IMR-90 (cell line): ENCODE measurements around the gene COL1A1. TPM values are rescaled to one million over a fixed set of nuclear protein-coding genes. Genes with fewer than 3 reads are reported as not detected.
A peak's percentile ranks its signal among the peaks of the same experiment; 100 is the strongest.

Experiments
- ATAC-seq: fragments of 200-7000 bp; cut with Tn5 transposase; 2 replicates; pipeline ENCODE4 v1.9.1; 2020; ENCODE audit warnings: low read depth, mild to moderate bottlenecking, moderate library complexity
- BruUV-seq: library from RNA; stranded (reverse); fragments of 400-500 nt; replicated peaks from 2 replicates; lab custom pipeline; 2021; lab: Mats Ljungman, UMichigan
- CTCF ChIA-PET: fragments of 300-600 bp; formaldehyde crosslinking; extraction: SDS; loops from one replicate; lab custom pipeline; 2021; ENCODE audit warnings: antibody characterized with exemption; lab: Yijun Ruan, JAX
- POLR2A ChIA-PET: fragments of 300-600 bp; sonication (Branson Sonifier 250); formaldehyde crosslinking; loops from one replicate; lab custom pipeline; 2022; ENCODE audit warnings: antibody characterized with exemption; ENCODE audit not compliant: unreplicated experiment; lab: Charles Lee
- DNase-seq: peaks from one replicate; pipeline ENCODE4 v3.0.0; 2013
- H2AFZ ChIP-seq: replicated peaks from 2 replicates; pipeline ENCODE3; 2013; ENCODE audit warnings: low read length, mild to moderate bottlenecking; ENCODE audit not compliant: poor library complexity
- H2AK5ac ChIP-seq: 2 replicates; pipeline ENCODE4 v1.6.1; 2013; ENCODE audit warnings: low read depth, low read length, inconsistent platforms
- H2AK9ac ChIP-seq: replicated peaks from 2 replicates; pipeline ENCODE3; 2013; ENCODE audit warnings: mild to moderate bottlenecking, low read depth, low read length, moderate library complexity; ENCODE audit not compliant: poor library complexity
- H2BK120ac ChIP-seq: 2 replicates; pipeline ENCODE4 v1.6.1; 2013; ENCODE audit warnings: low read depth, low read length, inconsistent platforms
- H2BK15ac ChIP-seq: 3 replicates; pipeline ENCODE4 v1.6.1; 2013; ENCODE audit warnings: low read depth, low read length, inconsistent platforms
- H2BK20ac ChIP-seq: 2 replicates; pipeline ENCODE4 v1.6.1; 2013; ENCODE audit warnings: low read depth, mild to moderate bottlenecking, inconsistent platforms, low read length, moderate library complexity
- H2BK5ac ChIP-seq: 2 replicates; pipeline ENCODE4 v1.6.1; 2013; ENCODE audit warnings: mild to moderate bottlenecking, low read depth, low read length, inconsistent platforms; ENCODE audit not compliant: poor library complexity, severe bottlenecking
- H3K14ac ChIP-seq: replicated peaks from 2 replicates; pipeline ENCODE4 v1.6.1; 2013; ENCODE audit warnings: low read depth, low read length, inconsistent platforms
- H3K18ac ChIP-seq: 2 replicates; pipeline ENCODE4 v1.6.1; 2013; ENCODE audit warnings: low read depth, low read length, control low read depth
- H3K23ac ChIP-seq: 2 replicates; pipeline ENCODE4 v1.6.1; 2013; ENCODE audit warnings: low read depth, low read length, inconsistent platforms
- H3K27ac ChIP-seq: 2 replicates; pipeline ENCODE4 v1.5.1; 2013; ENCODE audit warnings: mild to moderate bottlenecking, control low read depth, low read length; ENCODE audit not compliant: insufficient read depth
- H3K27me3 ChIP-seq: 2 replicates; pipeline ENCODE4 v1.6.1; 2013; ENCODE audit warnings: low read length; ENCODE audit not compliant: control insufficient read depth, insufficient read depth
- H3K36me3 ChIP-seq: 2 replicates; pipeline ENCODE4 v1.6.1; 2013; ENCODE audit warnings: low read length, mixed read lengths; ENCODE audit not compliant: control insufficient read depth, insufficient read depth
- H3K4ac ChIP-seq: 2 replicates; pipeline ENCODE4 v1.6.1; 2013; ENCODE audit warnings: low read depth, low read length, inconsistent platforms
- H3K4me1 ChIP-seq: 2 replicates; pipeline ENCODE4 v1.6.1; 2013; ENCODE audit warnings: low read length, mixed read lengths; ENCODE audit not compliant: control insufficient read depth, insufficient read depth
- H3K4me2 ChIP-seq: 2 replicates; pipeline ENCODE4 v1.6.1; 2013; ENCODE audit warnings: low read depth, mild to moderate bottlenecking, control low read depth, low read length, moderate library complexity
- H3K4me3 ChIP-seq: 2 replicates; pipeline ENCODE4 v1.5.1; 2013; ENCODE audit warnings: low read depth, mild to moderate bottlenecking, control low read depth, low read length, moderate library complexity; ENCODE audit not compliant: insufficient read depth
- H3K56ac ChIP-seq: 2 replicates; pipeline ENCODE4 v1.6.1; 2013; ENCODE audit warnings: low read length, inconsistent platforms; ENCODE audit not compliant: insufficient read depth; ENCODE audit errors: extremely low read depth
- H3K79me1 ChIP-seq, 2 experiments: 2 replicates each; pipeline ENCODE4 v1.6.1; 2013; ENCODE audit warnings: low read length in 2 of 2, inconsistent platforms in 1 of 2, low read depth in 1 of 2
- H3K9ac ChIP-seq: 2 replicates; pipeline ENCODE4 v1.6.1; 2013; ENCODE audit warnings: low read depth, low read length, control low read depth
- H3K9me1 ChIP-seq: 2 replicates; pipeline ENCODE4 v1.6.1; 2013; ENCODE audit warnings: low read length, inconsistent platforms; ENCODE audit not compliant: insufficient read depth
- H3K9me3 ChIP-seq: 2 replicates; pipeline ENCODE4 v1.6.1; 2013; ENCODE audit warnings: low read length; ENCODE audit not compliant: control insufficient read depth, insufficient read depth
- H4K20me1 ChIP-seq: 2 replicates; pipeline ENCODE4 v1.6.1; 2013; ENCODE audit warnings: low read length, inconsistent platforms; ENCODE audit not compliant: insufficient read depth
- H4K5ac ChIP-seq: 2 replicates; pipeline ENCODE4 v1.6.1; 2013; ENCODE audit warnings: mild to moderate bottlenecking, low read depth, low read length, control low read depth
- H4K8ac ChIP-seq, 2 experiments: 2 replicates each; pipeline ENCODE4 v1.6.1; 2013; ENCODE audit warnings: low read depth in 2 of 2, low read length in 2 of 2, control low read depth in 1 of 2, inconsistent platforms in 1 of 2
- H4K91ac ChIP-seq: 2 replicates; pipeline ENCODE4 v1.6.1; 2013; ENCODE audit warnings: low read depth, low read length, inconsistent platforms; ENCODE audit not compliant: insufficient read depth
- BHLHE40 ChIP-seq: fragments of 150-350 bp; IDR thresholded peaks from 2 replicates; pipeline ENCODE4 v1.6.1; 2016; ENCODE audit warnings: mild to moderate bottlenecking, low read depth, low read length
- MAZ ChIP-seq: IDR thresholded peaks from 2 replicates; pipeline ENCODE4 v1.6.1; 2012; ENCODE audit warnings: low read depth, mild to moderate bottlenecking, low read length, improper control_type of control experiment, moderate library complexity, borderline replicate concordance
- MXI1 ChIP-seq: IDR thresholded peaks from 2 replicates; pipeline ENCODE4 v1.6.1; 2012; ENCODE audit warnings: low read depth, mild to moderate bottlenecking, low read length, moderate library complexity, borderline replicate concordance
- RAD21 ChIP-seq: IDR thresholded peaks from 2 replicates; pipeline ENCODE4 v1.6.1; 2012; ENCODE audit warnings: low read length, improper control_type of control experiment
- WGBS, 2 experiments: methylation state at CpG; one replicate each; pipeline versions ENCODE4 v1.1.5 to v1.1.7; 2013; ENCODE audit warnings: missing lambda C conversion rate in 2 of 2; ENCODE audit not compliant: insufficient read length in 1 of 2; ENCODE audit errors: extremely low coverage in 2 of 2; 5-methylcytosine and 5-hydroxymethylcytosine counted together
- dilution Hi-C: fragments of 300-500 bp; cut with HindIII; formaldehyde crosslinking; loops from one replicate; pipeline ENCODE4 v1.14.3; 2018; ENCODE audit warnings: low sequenced_read_pairs; ENCODE audit not compliant: unreplicated experiment
- in situ Hi-C: fragments of 300-500 bp; cut with MboI; formaldehyde crosslinking; loops from 3 replicates; pipeline ENCODE4 v1.14.3; 2019; ENCODE audit warnings: low sequenced_read_pairs, inconsistent platforms, mixed read lengths
- intact Hi-C: fragments of 100-400 bp; cut with micrococcal nuclease; formaldehyde crosslinking; loops from 2 replicates; pipeline ENCODE4 v1.10.0; 2022
- polyA plus RNA-seq, 3 experiments: library from polyadenylated mRNA; depleted of rRNA; stranded (reverse); fragments of >200 nt; gene quantifications; 2 replicates each; pipeline ENCODE4 v1.2.3, GENCODE V29; 2012; ENCODE audit warnings: low replicate concordance in 1 of 3
- total RNA-seq: library from RNA; depleted of rRNA; stranded (reverse); fragments of >200 nt; gene quantifications from 2 replicates; pipeline ENCODE4 v1.2.3, GENCODE V29; 2012
- TF ChIP-seq, protein P1 (sequence below): conservative IDR thresholded peaks from 2 replicates; pipeline ENCODE4 v1.5.1; 2012; ENCODE audit warnings: mild to moderate bottlenecking, low read depth, low read length, improper control_type of control experiment

Gene COL1A1
- total and polyA plus RNA-seq, 2 of the 4 experiments (the other 2 are of a cell fraction) = 2,180 to 4,350 TPM

DNA sequence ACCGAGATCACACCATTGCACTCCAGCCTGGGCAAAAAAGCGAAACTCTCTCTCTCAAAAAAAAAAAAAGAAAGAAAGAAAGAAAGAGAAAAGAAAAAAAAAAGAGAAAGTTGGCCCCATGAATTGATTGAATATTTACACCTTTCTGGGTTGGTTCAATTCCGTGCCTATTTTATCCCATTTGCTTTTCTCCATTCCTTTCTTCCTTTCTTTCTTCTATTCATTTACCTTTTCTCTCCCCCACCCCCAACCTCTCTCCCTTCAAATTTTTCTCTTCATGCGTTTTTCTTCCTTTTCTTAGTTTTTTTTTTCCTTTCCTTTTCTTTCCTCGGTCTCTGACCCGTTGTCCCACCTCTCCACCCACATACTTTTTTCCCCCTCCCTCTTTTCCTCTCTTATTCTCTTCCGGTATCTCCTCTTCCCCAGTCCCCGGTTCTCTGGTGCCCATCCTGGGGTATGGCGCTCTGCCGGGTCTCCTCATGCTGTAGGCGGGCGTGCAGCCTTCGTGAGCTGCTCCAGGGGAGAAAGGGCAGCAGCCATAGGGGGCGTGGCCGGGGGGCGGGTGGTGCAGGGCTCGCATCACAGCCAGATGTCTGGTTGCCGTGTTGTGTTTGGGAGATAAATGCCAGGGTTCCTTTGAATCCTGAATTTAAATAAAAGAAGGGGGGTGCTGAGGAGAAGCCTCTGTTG, 5.3 kb upstream of the COL1A1 start:
- H4K91ac ChIP-seq = peak overlapping the region; percentile 99
- H3K79me1 ChIP-seq = peaks cover 21 to 79% of the 10 kb centered on the region in 2 experiments; a peak in 3 of 4 replicates
- ATAC-seq (0 out of 2 replicates have a peak, but pooled peaks have one; percentile 2), DNase-seq (peak; percentile 66)
- 100% methylated on average over 1 of the region's 18 CpGs; no CpG with 5 or more reads in 1 of the 2 experiments for WGBS, 2 experiments
- H3K4me3 ChIP-seq = peak overlapping the region; percentile 23
- ChIA-PET CTCF (no interaction called here), POLR2A (interaction anchor here (1.0 to 8.6 kb wide), 4 partner anchors 12 to 61 kb away, joined by 3 to 149 read pairs (median 4); no protein-coding TSS in a partner anchor)
- H3K4me1 ChIP-seq = peaks cover 72% of the 10 kb centered on the region
- peak overlapping the region; percentile 77 for H3K18ac ChIP-seq
- peak overlapping the region; percentile 71 for H4K5ac ChIP-seq
- peak overlapping the region; percentile 87 for H2AK9ac ChIP-seq
- H3K23ac ChIP-seq = peak overlapping the region; percentile 84; the same call in 1 of the 2 replicates
- H3K36me3 ChIP-seq = no peaks in the 10 kb centered on the region
- H2BK20ac ChIP-seq = peak overlapping the region; percentile 98
- peak overlapping the region; percentile 80 for H2AFZ ChIP-seq
- no peaks in the 10 kb centered on the region for H3K27me3 ChIP-seq
- no TSS peak for BruUV-seq
- H4K8ac ChIP-seq = peak overlapping the region; percentile 39 to 85; a peak in 2 of 4 replicates
- H4K20me1 ChIP-seq = no peaks in the 10 kb centered on the region; the same call in 1 of the 2 replicates
- H3K4ac ChIP-seq = peak overlapping the region; percentile 99
- H2BK15ac ChIP-seq = peak overlapping the region; percentile 99; the same call in 2 of the 3 replicates
- H3K14ac ChIP-seq = peak overlapping the region; percentile 93
- peak overlapping the region; percentile 100; the same call in 1 of the 2 replicates for H2AK5ac ChIP-seq
- H3K9ac ChIP-seq = peak overlapping the region; percentile 70
- peak overlapping the region; percentile 91 for H2BK5ac ChIP-seq
- in situ Hi-C loops (no loop called here), intact Hi-C loops (no loop called here), dilution Hi-C loops (no loop called here)
- H3K4me2 ChIP-seq = peak overlapping the region; percentile 75
- peak; percentile 57; the same call in 1 of the 2 replicates for TF ChIP-seq MXI1
- TF ChIP-seq BHLHE40 = no peak
- TF ChIP-seq RAD21 = no peak
- peak; percentile 62; the same call in 1 of the 2 replicates for TF ChIP-seq MAZ
- TF ChIP-seq, protein P1, sequence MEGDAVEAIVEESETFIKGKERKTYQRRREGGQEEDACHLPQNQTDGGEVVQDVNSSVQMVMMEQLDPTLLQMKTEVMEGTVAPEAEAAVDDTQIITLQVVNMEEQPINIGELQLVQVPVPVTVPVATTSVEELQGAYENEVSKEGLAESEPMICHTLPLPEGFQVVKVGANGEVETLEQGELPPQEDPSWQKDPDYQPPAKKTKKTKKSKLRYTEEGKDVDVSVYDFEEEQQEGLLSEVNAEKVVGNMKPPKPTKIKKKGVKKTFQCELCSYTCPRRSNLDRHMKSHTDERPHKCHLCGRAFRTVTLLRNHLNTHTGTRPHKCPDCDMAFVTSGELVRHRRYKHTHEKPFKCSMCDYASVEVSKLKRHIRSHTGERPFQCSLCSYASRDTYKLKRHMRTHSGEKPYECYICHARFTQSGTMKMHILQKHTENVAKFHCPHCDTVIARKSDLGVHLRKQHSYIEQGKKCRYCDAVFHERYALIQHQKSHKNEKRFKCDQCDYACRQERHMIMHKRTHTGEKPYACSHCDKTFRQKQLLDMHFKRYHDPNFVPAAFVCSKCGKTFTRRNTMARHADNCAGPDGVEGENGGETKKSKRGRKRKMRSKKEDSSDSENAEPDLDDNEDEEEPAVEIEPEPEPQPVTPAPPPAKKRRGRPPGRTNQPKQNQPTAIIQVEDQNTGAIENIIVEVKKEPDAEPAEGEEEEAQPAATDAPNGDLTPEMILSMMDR = no peak
- H2BK120ac ChIP-seq = peak overlapping the region; percentile 99
- H3K9me1 ChIP-seq = peaks cover 33% of the 10 kb centered on the region
- H3K9me3 ChIP-seq = no peaks in the 10 kb centered on the region
- H3K27ac ChIP-seq = peak overlapping the region; percentile 95
- H3K56ac ChIP-seq = peak overlapping the region; percentile 86; the same call in 1 of the 2 replicates
